Panc1 (cell line): Measurements from ENCODE around the gene TMEM60. TPM values are rescaled to one million over a fixed set of nuclear protein-coding genes. Genes with fewer than 3 reads are reported as not detected.

Source experiments
- ATAC-seq: fragments of 200-7000 bp; cut with Tn5 transposase; 2 replicates; pipeline ENCODE4 v1.9.1; 2020; ENCODE audit warnings: mild to moderate bottlenecking, moderate library complexity
- BruUV-seq: library from RNA; stranded (reverse); fragments of 400-500 nt; replicated peaks from 2 replicates; lab custom pipeline; 2021; lab: Mats Ljungman, UMichigan
- CTCF ChIA-PET: fragments of 300-600 bp; sonication (Branson Sonifier 250); formaldehyde crosslinking; loops from one replicate; lab custom pipeline; 2022; ENCODE audit warnings: antibody characterized with exemption; lab: Charles Lee
- POLR2A ChIA-PET: fragments of 300-600 bp; sonication (Branson Sonifier 250); formaldehyde crosslinking; loops from one replicate; lab custom pipeline; 2022; ENCODE audit warnings: antibody characterized with exemption; lab: Charles Lee
- DNase-seq: peaks from one replicate; pipeline ENCODE4 v3.0.0-alpha.2; 2010; ENCODE audit warnings: low read depth, low spot score
- H3K27ac ChIP-seq: 2 replicates; pipeline ENCODE4 v1.5.1; 2011; ENCODE audit warnings: mild to moderate bottlenecking, low read length, inconsistent platforms
- H3K27me3 ChIP-seq: fragments of 200-500 bp; sonication (Bioruptor generic); 2 replicates; pipeline ENCODE4 v1.6.0; 2014; ENCODE audit warnings: low read length, inconsistent platforms; ENCODE audit not compliant: control insufficient read depth, insufficient read depth
- H3K36me3 ChIP-seq: fragments of 200-500 bp; sonication (Bioruptor generic); 2 replicates; pipeline ENCODE4 v1.5.1; 2014; ENCODE audit warnings: inconsistent platforms, mild to moderate bottlenecking, low read length, moderate library complexity; ENCODE audit not compliant: control insufficient read depth, insufficient read depth
- H3K4me1 ChIP-seq: 2 replicates; pipeline ENCODE4 v1.5.1; 2011; ENCODE audit warnings: inconsistent platforms, mild to moderate bottlenecking, low read length, moderate library complexity; ENCODE audit not compliant: control insufficient read depth, insufficient read depth
- H3K4me3 ChIP-seq, 2 experiments: 2 replicates each; pipeline ENCODE4 v1.5.1; 2011 to 2012; ENCODE audit warnings: low read depth in 2 of 2, low read length in 2 of 2, mild to moderate bottlenecking in 2 of 2, inconsistent platforms in 1 of 2, moderate library complexity in 1 of 2
- H3K9me3 ChIP-seq: fragments of 200-500 bp; sonication (Bioruptor generic); 2 replicates; pipeline ENCODE4 v1.5.1; 2014; ENCODE audit warnings: low read depth, mild to moderate bottlenecking, inconsistent platforms, low read length, moderate library complexity; ENCODE audit not compliant: control insufficient read depth, insufficient read depth
- POLR2AphosphoS5 ChIP-seq: IDR thresholded peaks from 2 replicates; pipeline ENCODE4 v1.6.1; 2012; ENCODE audit warnings: mild to moderate bottlenecking, low read depth, low read length, moderate library complexity
- SIN3A ChIP-seq: IDR thresholded peaks from 2 replicates; pipeline ENCODE4 v1.6.1; 2012; ENCODE audit warnings: low read depth, mild to moderate bottlenecking, low read length, moderate library complexity, borderline replicate concordance; ENCODE audit not compliant: insufficient read depth
- TCF7L2 ChIP-seq: IDR thresholded peaks from 2 replicates; pipeline ENCODE4 v1.6.1; 2011; ENCODE audit warnings: mild to moderate bottlenecking, low read depth, low read length, inconsistent platforms
- in situ Hi-C: cut with HindIII; loops from 2 replicates; pipeline ENCODE4 v1.10.0; 2016; ENCODE audit warnings: low sequenced_read_pairs, low pct_unique_long_range_greater_than_20kb
- intact Hi-C: fragments of 100-400 bp; cut with micrococcal nuclease; formaldehyde crosslinking; loops from one replicate; pipeline ENCODE4 v1.10.0; 2022; ENCODE audit not compliant: unreplicated experiment
- total RNA-seq: library from RNA; stranded (reverse); gene quantifications from one replicate; pipeline ENCODE4 v1.2.1, GENCODE V29; 2021; ENCODE audit not compliant: unreplicated experiment
- TF ChIP-seq, protein P1 (sequence below), 2 experiments: IDR thresholded peaks; 2 replicates each; pipeline ENCODE4 v1.6.1; 2011 to 2012; ENCODE audit warnings: low read depth in 2 of 2, control low read depth in 1 of 2, low read length in 1 of 2, mild to moderate bottlenecking in 1 of 2, moderate library complexity in 1 of 2; ENCODE audit not compliant: insufficient read depth in 1 of 2
- TF ChIP-seq, protein P2 (sequence below): fragments of 450-650 bp; IDR thresholded peaks from 2 replicates; pipeline ENCODE4 v1.5.1; 2017; ENCODE audit warnings: mild to moderate bottlenecking

TMEM60 gene
- total RNA-seq, 1 experiment from 2014 or later: 20.4 TPM

DNA sequence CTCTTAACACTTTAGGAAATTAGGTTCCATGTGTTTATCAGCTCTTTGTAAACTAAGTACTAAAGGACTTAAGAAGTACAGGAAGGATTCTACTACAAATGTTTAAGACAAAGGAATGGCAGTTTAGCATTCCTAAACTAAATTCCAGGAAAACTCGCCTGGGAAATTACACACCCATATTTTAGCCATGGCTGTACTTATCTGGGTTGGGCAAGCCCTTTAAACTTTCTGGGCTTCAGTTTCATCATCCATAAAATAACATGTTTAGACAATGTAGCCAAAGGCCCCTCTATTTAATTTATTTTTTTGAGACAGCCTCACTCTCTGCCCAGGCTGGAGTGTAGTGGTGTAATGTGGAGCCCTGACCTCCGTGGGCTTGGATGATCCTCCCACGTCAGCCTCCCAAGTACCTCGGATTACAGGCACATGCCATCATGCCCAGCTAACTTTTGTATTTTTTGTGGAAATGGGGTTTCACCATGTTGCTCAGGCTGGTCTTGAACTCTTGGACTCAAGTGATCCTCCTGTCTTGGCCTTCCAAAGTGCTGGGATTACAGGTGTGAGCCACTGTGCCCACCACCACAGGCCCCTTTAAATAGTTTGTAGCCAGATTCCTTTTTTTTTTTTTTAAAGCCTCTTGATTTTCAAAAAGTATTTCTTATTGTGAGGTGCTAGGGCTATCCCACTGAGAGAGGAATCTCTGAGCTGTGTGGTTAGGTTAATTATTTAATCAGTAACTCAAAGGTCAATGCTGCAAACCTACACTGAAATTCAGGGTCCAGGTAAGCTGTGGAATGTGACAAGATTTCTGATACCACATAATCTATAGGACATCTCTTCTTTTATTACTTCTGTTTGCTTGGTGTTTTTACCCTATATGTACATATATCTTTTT is 32.1 kb downstream of the TMEM60 start:
- POLR2A ChIA-PET: no interaction called here
- intact Hi-C loops (no loop called here), in situ Hi-C loops (no loop called here)

DNA sequence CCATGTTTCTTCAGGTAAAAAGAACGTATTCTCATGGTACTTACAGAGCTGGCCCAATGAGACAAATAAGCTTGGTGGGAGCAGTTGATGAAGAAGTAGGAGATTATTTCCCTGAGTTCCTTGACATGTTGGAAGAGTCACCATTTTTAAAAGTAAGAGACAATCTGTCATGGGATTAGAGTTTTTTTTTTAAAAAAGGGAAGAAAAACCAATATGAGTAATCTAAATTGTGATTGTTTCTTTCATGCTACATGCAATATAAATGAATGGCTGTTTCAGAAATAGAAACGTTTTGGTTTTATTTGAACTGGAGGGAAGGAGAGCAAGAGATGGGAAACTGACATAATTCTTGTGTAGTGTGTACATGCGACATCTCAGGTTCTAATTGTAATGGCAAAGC is 32.8 kb downstream of the TMEM60 start:
- no peak for DNase-seq
- in situ Hi-C loops: no loop called here
- no peak overlapping the region for H3K4me3 ChIP-seq
- H3K9me3 ChIP-seq: no peaks in the 10 kb centered on the region
- no peak for ATAC-seq
- no peaks in the 10 kb centered on the region; the same call in 1 of the 2 replicates for H3K36me3 ChIP-seq
- ChIA-PET POLR2A (no interaction called here), CTCF (no interaction called here)
- intact Hi-C loops: no loop called here
- no TSS peak for BruUV-seq
- no peak overlapping the region for H3K27ac ChIP-seq
- TF ChIP-seq, protein P1, sequence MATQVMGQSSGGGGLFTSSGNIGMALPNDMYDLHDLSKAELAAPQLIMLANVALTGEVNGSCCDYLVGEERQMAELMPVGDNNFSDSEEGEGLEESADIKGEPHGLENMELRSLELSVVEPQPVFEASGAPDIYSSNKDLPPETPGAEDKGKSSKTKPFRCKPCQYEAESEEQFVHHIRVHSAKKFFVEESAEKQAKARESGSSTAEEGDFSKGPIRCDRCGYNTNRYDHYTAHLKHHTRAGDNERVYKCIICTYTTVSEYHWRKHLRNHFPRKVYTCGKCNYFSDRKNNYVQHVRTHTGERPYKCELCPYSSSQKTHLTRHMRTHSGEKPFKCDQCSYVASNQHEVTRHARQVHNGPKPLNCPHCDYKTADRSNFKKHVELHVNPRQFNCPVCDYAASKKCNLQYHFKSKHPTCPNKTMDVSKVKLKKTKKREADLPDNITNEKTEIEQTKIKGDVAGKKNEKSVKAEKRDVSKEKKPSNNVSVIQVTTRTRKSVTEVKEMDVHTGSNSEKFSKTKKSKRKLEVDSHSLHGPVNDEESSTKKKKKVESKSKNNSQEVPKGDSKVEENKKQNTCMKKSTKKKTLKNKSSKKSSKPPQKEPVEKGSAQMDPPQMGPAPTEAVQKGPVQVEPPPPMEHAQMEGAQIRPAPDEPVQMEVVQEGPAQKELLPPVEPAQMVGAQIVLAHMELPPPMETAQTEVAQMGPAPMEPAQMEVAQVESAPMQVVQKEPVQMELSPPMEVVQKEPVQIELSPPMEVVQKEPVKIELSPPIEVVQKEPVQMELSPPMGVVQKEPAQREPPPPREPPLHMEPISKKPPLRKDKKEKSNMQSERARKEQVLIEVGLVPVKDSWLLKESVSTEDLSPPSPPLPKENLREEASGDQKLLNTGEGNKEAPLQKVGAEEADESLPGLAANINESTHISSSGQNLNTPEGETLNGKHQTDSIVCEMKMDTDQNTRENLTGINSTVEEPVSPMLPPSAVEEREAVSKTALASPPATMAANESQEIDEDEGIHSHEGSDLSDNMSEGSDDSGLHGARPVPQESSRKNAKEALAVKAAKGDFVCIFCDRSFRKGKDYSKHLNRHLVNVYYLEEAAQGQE (IDR thresholded peaks at IDR 0.05; ENCODE audit: insufficient read depth in 1 of 2, low read depth in 2 of 2, low read length in 1 of 2): no peak
- TF ChIP-seq TCF7L2: no peak
- no peak for TF ChIP-seq SIN3A
- TF ChIP-seq, protein P2, sequence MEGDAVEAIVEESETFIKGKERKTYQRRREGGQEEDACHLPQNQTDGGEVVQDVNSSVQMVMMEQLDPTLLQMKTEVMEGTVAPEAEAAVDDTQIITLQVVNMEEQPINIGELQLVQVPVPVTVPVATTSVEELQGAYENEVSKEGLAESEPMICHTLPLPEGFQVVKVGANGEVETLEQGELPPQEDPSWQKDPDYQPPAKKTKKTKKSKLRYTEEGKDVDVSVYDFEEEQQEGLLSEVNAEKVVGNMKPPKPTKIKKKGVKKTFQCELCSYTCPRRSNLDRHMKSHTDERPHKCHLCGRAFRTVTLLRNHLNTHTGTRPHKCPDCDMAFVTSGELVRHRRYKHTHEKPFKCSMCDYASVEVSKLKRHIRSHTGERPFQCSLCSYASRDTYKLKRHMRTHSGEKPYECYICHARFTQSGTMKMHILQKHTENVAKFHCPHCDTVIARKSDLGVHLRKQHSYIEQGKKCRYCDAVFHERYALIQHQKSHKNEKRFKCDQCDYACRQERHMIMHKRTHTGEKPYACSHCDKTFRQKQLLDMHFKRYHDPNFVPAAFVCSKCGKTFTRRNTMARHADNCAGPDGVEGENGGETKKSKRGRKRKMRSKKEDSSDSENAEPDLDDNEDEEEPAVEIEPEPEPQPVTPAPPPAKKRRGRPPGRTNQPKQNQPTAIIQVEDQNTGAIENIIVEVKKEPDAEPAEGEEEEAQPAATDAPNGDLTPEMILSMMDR: no peak
- TF ChIP-seq POLR2AphosphoS5: no peak
- H3K4me1 ChIP-seq: no peaks in the 10 kb centered on the region
- no peaks in the 10 kb centered on the region for H3K27me3 ChIP-seq

More for the DNA sequence above, 32.1 kb downstream of the TMEM60 start:
- Histone ChIP-seq H3K4me3 (no peak overlapping the region), H3K4me1 (no peaks in the 10 kb centered on the region), H3K36me3 (no peaks in the 10 kb centered on the region; the same call in 1 of the 2 replicates), H3K27ac (no peak overlapping the region), H3K27me3 (no peaks in the 10 kb centered on the region), H3K9me3 (no peaks in the 10 kb centered on the region)
- BruUV-seq: no TSS peak
- CTCF ChIA-PET: interaction anchor here (0.6 kb wide), 1 partner anchor 384 kb away, joined by 5 read pairs; no protein-coding TSS in a partner anchor
- TF ChIP-seq, protein P1 (IDR thresholded peaks at IDR 0.05; ENCODE audit: insufficient read depth in 1 of 2, low read depth in 2 of 2, low read length in 1 of 2): no peak
- TF ChIP-seq SIN3A: no peak
- TF ChIP-seq POLR2AphosphoS5: no peak
- no peak for TF ChIP-seq TCF7L2
- TF ChIP-seq, protein P2: no peak
- no peak for DNase-seq
- ATAC-seq: no peak
